T47D (cell line): ENCODE measurements around the gene C12orf75.
"Not testable (repeated sequence)": the region's sequence is repeated elsewhere in the genome, so short reads cannot be mapped to it uniquely, and the experiment has no call there.

Experiments
- DNase-seq, 2 experiments: peaks; one replicate each; pipeline versions ENCODE4 v3.0.0 to v3.0.0-alpha.2; 2011 to 2012; ENCODE audit warnings: low read depth in 1 of 2, low spot score in 1 of 2
- JUND ChIP-seq: IDR thresholded peaks from 2 replicates; pipeline ENCODE4 v1.6.1; 2012; ENCODE audit warnings: low read depth
- in situ Hi-C: cut with HindIII; loops from 2 replicates; pipeline ENCODE4 v1.10.0; 2016; ENCODE audit warnings: low sequenced_read_pairs, low pct_unique_long_range_greater_than_20kb

The C12orf75 gene

DNA sequence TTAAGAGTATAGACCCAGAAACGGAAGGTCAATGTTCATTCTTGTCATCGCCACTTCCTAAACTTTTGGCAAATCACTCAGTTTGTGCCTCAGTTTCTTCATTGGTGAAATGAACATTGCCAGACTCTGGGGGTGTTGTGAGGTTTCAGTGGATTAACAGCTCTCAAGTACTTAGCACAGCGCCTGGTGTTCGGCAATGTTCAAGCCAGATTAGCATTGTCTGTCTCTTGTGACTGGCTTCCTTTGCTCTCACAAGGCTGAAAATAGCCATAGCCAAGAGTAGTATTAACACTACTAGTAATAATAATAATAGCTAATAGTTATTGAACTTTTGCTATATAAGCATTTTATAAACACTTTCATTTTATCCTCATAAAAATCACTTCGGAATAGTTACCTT is 71.9 kb downstream of the C12orf75 start:
- TF ChIP-seq JUND = no peak
- DNase-seq = no peak
- in situ Hi-C loops = no loop called here

DNA sequence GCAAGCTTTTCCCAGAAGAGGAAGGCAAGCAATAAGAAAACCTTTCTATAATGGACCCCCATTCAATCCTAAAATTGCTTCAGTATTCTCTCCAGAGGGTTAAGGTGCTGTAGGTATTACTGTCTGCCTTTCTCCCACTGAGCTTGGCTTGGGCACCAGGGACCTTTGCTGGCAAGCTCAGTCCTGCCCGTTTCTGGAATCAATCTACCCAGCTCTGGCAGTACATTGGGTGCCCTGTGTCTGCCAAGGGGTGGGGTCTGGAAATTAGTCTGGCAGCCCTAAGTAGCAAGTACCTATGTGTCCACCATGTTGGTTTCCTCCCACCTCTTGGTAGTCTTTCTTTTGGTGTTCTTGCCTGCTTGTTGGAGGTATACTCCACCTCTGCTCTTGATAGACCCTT is 72.6 kb downstream of the C12orf75 start:
- TF ChIP-seq JUND = no peak
- in situ Hi-C loops = no loop called here
- DNase-seq = no peak

DNA sequence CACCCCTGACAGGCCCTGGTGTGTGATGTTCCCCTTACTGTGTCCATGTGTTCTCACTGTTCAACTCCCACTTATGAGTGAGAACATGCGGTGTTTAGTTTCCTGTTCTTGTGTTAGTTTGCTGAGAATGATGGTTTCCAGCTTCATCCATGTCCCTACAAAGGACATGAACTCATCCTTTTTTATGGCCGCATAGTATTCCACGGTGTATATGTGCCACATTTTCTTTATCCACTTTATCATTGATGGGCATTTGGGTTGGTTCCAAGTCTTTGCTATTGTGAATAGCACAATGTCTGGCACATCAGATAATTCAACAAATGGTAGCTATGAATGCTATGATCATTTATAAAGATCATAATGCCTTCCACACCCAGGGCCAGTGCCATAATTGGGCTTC is 73.6 kb downstream of the C12orf75 start:
- in situ Hi-C loops = not testable (repeated sequence)

DNA sequence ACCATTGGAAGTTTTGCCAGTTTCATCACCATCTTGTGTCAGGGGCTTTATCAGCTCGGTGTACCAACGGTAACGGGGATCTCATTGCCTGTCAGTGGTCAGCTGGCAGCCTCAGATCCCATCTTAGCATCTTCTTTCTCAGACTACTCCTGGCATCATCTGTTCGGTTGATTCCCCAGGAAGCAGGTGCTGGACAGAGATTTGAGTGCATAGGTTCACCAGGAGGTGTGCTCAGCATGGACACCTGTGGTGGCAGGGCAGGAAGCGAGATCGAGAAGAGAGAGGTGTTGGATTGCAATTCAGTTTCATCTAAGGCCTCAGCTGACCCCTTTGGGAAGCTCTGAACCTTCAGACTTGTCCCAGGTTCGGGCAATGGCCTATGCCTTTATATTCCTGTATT is 76.0 kb downstream of the C12orf75 start:
- TF ChIP-seq JUND = no peak
- DNase-seq = no peak
- in situ Hi-C loops = no loop called here

More for the DNA sequence above, 73.6 kb downstream of the C12orf75 start:
- DNase-seq = not testable (repeated sequence)

DNA sequence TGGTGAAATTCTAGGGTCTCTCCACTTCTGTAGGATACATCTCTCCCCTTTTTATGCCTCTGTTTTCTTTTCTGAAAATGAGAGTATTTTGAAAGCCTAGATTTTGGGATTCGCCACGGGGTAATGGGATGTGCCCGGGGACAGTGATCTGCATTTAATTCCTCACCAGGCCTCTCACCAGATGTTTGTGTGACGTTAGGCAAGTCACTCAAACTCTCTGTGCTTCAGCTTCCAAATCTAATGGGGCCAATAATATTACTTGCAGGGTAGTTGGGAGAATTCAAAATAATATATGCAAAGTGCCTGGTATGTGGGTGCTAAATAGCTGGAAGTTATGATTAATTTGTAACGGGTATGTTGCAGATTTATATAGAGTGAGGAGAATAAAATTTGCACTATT is 78.8 kb downstream of the C12orf75 start:
- TF ChIP-seq JUND = no peak
- in situ Hi-C loops = no loop called here
- DNase-seq = no peak

DNA sequence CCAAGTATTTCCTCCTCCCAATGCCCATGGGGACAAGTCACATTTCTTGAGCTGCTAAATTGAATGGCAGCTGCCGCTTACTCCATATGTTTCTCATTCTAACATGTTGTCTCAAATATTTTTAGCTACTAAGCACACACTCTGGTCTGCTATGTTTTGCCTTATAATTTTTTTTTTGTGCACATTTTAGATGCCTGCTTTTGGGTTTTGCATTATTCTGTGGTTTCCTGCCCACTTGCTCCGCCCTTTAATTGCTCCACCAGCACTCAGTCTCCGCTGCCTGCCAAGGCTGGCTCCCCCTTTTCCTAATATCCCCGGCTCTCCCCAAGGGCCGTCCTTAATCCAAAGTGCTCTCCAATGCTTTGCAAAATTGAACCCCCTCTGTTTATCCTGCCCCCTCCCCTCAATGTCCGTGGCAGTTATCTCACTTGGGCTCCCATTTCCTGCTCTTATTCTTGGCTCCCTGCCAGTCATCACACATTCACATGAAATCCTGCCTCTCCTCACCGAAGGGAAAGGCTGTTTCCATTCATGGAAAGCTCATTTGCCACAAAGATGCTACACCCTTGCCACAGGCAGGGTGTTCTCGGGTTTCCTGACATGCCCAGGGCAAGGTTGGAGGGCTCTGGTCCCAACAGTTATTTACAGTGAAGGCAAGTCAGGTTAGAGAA is 79.4 kb downstream of the C12orf75 start:
- no peak for TF ChIP-seq JUND
- in situ Hi-C loops = no loop called here
- no peak for DNase-seq

DNA sequence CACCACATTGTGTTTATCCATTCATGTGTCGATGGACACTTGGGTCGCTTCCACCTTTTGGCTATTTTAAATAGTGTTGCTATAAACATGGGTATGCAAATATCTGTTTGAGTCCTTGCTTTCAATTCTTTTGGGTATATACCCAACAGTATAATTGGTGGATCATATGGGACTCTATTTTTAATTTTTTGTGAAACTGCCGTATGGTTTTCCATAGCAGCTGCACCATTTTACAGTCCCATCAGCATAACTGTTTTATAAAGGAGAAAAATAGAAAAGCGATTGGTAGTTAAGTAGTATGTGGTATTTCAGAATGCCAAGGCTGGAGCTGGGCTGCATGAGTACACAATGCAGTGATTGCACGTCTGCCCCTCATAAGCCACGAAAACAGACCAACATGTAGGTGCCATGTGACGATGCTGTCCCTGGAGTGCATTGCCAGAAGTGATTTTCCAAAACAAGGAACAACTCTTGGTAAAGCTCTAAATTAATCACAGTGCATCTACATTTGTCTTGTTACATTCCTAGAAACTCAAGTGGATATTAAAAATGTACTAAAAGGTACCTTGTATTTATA is 83.5 kb downstream of the C12orf75 start:
- in situ Hi-C loops = no loop called here
- TF ChIP-seq JUND = no peak
- DNase-seq = no peak

DNA sequence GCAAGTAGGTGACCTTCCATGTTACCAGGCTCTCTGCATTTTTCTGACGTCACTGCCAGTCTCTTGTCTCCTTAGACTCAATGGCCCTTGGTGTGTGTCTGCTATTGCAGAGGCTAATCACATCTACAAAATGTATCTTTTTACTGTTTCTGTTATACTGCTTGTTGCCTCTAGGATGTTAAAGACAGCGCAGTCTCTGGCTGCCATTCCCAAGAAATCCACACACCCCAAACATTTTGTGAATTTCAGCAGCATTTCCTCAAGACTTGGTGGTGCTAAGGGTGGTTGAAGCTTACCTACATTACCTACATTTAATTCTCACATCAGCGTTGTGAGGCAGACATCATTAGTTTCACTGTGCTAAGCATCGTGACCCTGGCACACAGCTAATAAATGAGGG is 87.2 kb downstream of the C12orf75 start:
- in situ Hi-C loops = no loop called here
- no peak for DNase-seq
- no peak for TF ChIP-seq JUND

DNA sequence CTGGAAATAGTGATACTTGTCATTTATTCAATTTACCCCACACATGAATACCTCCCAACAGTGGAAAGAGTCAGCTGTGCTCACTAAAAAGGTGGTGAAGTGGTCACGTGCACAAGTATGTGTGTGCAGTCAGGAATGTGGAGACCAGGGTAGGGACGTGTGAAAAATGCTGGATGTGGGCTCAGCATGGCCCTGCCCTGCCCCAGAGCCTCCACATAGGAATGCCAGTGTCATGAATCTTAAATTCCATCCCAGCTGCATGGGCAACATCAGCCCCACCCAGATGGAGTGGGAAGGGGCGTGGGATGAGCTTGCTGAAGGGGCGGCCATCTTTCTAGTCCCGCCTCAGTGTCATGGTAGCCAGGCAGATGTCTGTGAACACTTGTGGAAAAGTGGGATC is 87.7 kb downstream of the C12orf75 start:
- no peak for TF ChIP-seq JUND
- no peak for DNase-seq
- in situ Hi-C loops = no loop called here

DNA sequence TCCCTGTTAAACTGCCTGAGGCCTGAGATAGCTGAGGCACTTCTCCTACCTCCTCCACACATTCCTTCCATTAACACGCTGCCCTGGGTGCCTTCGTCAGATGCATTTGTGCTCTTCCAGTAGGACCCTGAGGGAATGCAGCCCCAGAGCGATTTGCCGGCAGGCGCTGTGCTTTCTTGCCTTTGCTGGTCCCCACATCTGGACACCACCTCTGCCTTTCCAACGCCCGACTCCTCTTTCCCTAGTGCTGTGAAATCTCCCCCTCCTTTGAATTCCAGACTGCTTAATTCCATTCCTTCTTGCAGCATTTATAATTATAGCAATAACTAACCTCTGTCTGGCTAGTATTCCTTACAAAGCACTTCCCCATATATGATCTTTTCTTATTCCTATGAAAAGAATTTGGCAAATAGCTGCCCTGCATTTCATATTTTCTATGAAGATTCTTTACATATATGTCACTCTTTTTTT is 88.4 kb downstream of the C12orf75 start:
- no peak for DNase-seq
- in situ Hi-C loops = no loop called here
- no peak for TF ChIP-seq JUND

DNA sequence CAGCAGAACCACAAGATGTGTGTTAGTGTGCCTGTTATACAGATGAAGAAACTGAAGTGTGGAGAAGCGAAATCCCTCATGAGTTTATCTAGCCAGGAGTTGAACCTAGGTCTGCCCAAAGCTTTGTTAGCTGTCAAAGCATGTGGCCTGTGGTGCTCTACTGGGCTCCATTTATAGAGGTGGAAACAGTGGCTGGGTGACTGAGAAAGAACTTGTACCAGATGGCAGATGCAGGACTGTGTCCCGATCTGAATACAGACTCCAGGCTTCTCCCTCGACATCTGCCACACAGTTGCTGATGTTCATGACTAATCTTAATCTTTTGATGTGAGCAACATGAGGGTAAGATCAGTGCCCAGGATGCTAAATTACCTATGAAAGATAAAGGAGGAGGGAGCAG is 89.1 kb downstream of the C12orf75 start:
- DNase-seq = no peak
- TF ChIP-seq JUND = no peak
- in situ Hi-C loops = no loop called here

DNA sequence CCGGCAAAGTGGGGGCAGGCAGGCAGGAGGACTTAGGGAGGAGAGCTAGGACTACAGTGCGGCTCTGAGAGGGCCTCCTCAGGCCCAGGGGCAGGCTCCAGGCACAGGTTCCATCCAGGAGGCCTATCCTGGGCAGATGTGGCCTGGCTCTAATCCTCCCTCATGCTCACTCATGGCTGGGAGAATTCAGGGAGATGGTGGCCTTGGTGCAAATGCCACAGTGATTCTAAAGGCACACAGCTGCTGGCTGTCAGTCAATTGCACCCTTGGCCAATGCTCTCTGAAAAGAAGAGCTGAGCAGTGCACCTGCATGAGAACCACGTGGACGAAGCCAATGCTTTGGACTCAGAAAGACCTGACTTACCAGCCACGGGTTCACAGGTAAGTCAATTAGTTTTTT is 89.6 kb downstream of the C12orf75 start:
- TF ChIP-seq JUND = no peak
- DNase-seq = no peak
- in situ Hi-C loops = no loop called here

DNA sequence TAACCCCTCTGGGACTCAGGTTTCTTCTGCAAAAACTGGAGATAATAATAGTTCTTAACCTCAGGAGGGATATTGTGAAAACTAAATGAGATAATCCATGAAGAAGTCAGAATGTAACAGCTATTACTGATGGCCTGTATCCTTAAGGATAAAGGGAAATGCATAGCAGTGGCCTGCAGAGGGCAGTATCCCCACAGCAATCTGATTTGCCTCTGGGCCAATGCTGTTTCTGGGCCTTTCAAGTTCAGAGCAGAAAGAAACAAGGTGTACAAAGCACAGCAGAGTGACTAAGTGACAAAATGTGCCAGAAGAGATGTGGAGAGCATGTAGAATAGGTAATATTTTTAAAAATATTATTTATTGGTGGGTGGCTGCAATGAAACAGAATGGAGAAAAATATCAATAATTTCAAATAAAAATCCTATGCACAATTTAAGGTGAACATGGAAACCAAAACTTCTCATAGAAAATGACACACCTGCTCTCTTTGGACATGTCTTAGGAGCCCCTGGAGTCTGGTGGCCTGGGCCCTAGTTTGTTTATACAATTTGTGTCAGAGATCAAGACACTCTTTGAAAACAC is 90.3 kb downstream of the C12orf75 start:
- in situ Hi-C loops = no loop called here
- peak; percentile 64 to 85 for DNase-seq
- no peak for TF ChIP-seq JUND
